GM18858 (cell line): Measurements from ENCODE around the gene FAF2.
"Not testable (repeated sequence)": the region's sequence is repeated elsewhere in the genome, so short reads cannot be mapped to it uniquely, and the experiment has no call there.

Experiments
- ATAC-seq: cut with Tn5 transposase; IDR thresholded peaks from one replicate; pipeline ENCODE4 v1.9.1; 2021; ENCODE audit not compliant: unreplicated experiment

FAF2 gene

GRCh38 chr5:176416965-176417364 lies 31.2 kb upstream of the FAF2 start:
- no peak for ATAC-seq

GRCh38 chr5:176418251-176418650 lies 29.9 kb upstream of the FAF2 start:
- no peak for ATAC-seq

- ATAC-seq, result no peak
Observed at GRCh38 chr5:176420086-176420485, 28.1 kb upstream of the FAF2 start.

- no peak for ATAC-seq
Observed at GRCh38 chr5:176420972-176421544, 27.1 kb upstream of the FAF2 start.

GRCh38 chr5:176424181-176424580 lies 24.0 kb upstream of the FAF2 start:
- ATAC-seq, result no peak

- ATAC-seq, result no peak
Observed at GRCh38 chr5:176425138-176425537, 23.0 kb upstream of the FAF2 start.

GRCh38 chr5:176425791-176426190 lies 22.4 kb upstream of the FAF2 start:
- ATAC-seq, result no peak

GRCh38 chr5:176426876-176427275 lies 21.3 kb upstream of the FAF2 start:
- ATAC-seq, result no peak

- ATAC-seq, result no peak
Observed at GRCh38 chr5:176427971-176428370, 20.2 kb upstream of the FAF2 start.

- no peak for ATAC-seq
Observed at GRCh38 chr5:176429972-176430371, 18.2 kb upstream of the FAF2 start.

GRCh38 chr5:176432707-176433106 lies 15.5 kb upstream of the FAF2 start:
- ATAC-seq, result no peak

- no peak for ATAC-seq
Observed at GRCh38 chr5:176436656-176437055, 11.5 kb upstream of the FAF2 start.

GRCh38 chr5:176438959-176439757 lies 9.0 kb upstream of the FAF2 start:
- ATAC-seq, result no peak

GRCh38 chr5:176440927-176441706 lies 7.1 kb upstream of the FAF2 start:
- ATAC-seq, result no peak

GRCh38 chr5:176441921-176442323 lies 6.3 kb upstream of the FAF2 start:
- no peak for ATAC-seq

- not testable (repeated sequence) for ATAC-seq
Observed at GRCh38 chr5:176442911-176443310, 5.3 kb upstream of the FAF2 start.

- no peak for ATAC-seq
Observed at GRCh38 chr5:176444742-176445141, 3.4 kb upstream of the FAF2 start.

- ATAC-seq, result no peak
Observed at GRCh38 chr5:176446028-176446665, 2.0 kb upstream of the FAF2 start.

- ATAC-seq, result no peak
Observed at GRCh38 chr5:176446884-176447590, 1.1 kb upstream of the FAF2 start.

GRCh38 chr5:176447591-176447977 lies 601 bp upstream of the FAF2 start:
- peak; percentile 12 for ATAC-seq

GRCh38 chr5:176450077-176450476 lies 1.9 kb downstream of the FAF2 start:
- no peak for ATAC-seq
